Suprapubic skin (tissue), 3 donors: ENCODE measurements around the gene ARG1.

Experiments used
- CTCF ChIP-seq, 2 donors: fragments of 200-600 bp in 1 of 2; fragments of 450-650 bp in 1 of 2; sonication (generic) in 1 of 2; IDR thresholded peaks; one replicate each; pipeline ENCODE4 v1.5.1; 2016 to 2019; ENCODE audit warnings: antibody characterized with exemption in 2 of 2, mild to moderate bottlenecking in 1 of 2, moderate library complexity in 1 of 2
- POLR2AphosphoS5 ChIP-seq, 3 donors: sonication (generic); formaldehyde crosslinking; IDR thresholded peaks; one replicate each; pipeline ENCODE4 v1.6.1; 2017; ENCODE audit warnings: antibody characterized with exemption in 3 of 3

GRCh38 chr6:131581523-131581922 is 8.5 kb downstream of the ARG1 start:
- TF ChIP-seq CTCF (IDR thresholded peaks at IDR 0.05) (no peak), POLR2AphosphoS5 (IDR thresholded peaks at IDR 0.05) (no peak)
